Astrocyte (in vitro differentiated cells and primary cell): Measurements from ENCODE around the gene KLK10.

Source experiments
- EZH2 ChIP-seq: IDR thresholded peaks from 2 replicates; pipeline ENCODE4 v1.6.1; 2012; ENCODE audit warnings: mild to moderate bottlenecking, low read length, inconsistent platforms; ENCODE audit not compliant: insufficient read depth
- TF ChIP-seq, protein P1 (sequence below): IDR thresholded peaks from 2 replicates; pipeline ENCODE4 v1.5.1; 2011; ENCODE audit warnings: low read depth, mild to moderate bottlenecking, inconsistent platforms, low read length, moderate library complexity; ENCODE audit not compliant: insufficient read depth

DNA sequence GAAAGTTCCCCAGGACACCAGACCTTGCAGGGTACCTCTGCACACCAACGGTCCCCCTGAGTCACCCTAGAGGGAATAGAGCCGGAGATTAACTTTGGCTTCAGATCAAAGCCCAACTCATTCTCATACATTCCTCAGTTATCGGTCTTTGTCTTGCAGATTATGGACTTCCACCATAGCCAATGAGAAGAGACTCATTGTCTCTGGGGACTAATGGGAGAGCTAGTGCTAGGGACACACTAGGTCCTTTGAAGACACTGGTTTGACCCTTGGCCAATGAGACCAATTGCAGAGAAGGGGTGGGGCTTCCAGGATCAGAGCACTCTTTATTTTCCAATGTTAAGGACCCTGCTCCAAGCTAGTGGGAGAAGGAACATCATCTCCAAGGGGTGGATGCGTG is 41.9 kb downstream of the KLK10 start:
- TF ChIP-seq, protein P1, sequence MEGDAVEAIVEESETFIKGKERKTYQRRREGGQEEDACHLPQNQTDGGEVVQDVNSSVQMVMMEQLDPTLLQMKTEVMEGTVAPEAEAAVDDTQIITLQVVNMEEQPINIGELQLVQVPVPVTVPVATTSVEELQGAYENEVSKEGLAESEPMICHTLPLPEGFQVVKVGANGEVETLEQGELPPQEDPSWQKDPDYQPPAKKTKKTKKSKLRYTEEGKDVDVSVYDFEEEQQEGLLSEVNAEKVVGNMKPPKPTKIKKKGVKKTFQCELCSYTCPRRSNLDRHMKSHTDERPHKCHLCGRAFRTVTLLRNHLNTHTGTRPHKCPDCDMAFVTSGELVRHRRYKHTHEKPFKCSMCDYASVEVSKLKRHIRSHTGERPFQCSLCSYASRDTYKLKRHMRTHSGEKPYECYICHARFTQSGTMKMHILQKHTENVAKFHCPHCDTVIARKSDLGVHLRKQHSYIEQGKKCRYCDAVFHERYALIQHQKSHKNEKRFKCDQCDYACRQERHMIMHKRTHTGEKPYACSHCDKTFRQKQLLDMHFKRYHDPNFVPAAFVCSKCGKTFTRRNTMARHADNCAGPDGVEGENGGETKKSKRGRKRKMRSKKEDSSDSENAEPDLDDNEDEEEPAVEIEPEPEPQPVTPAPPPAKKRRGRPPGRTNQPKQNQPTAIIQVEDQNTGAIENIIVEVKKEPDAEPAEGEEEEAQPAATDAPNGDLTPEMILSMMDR = no peak
- no peak for TF ChIP-seq EZH2
